NCI-H1105 (cell line): ENCODE data around the gene VIM.
A peak's percentile ranks its signal among the peaks of the same experiment; 100 is the strongest.

Source experiments
- DNase-seq: peaks from one replicate; lab custom pipeline; 2025; lab: John Stamatoyannopoulos, UW

Gene VIM

DNA sequence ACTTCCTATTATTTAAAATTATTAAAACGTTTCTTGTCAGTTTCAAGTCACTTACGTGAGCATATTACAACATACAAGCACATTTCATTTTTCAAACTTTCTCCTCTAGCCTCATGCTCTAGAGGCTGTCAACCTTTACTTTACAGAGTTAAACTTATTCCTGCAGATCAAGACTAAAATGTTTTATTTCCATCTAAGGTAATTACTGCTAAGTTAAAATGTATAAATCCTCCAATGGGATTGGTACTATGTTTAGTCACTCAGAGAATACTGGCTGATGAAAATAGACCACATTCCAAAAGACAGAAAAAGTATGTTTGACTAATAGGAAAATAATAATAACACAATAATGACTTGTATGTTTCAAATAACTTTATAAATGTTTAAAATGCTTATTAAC is 18.2 kb upstream of the VIM start:
- DNase-seq: no peak

DNA sequence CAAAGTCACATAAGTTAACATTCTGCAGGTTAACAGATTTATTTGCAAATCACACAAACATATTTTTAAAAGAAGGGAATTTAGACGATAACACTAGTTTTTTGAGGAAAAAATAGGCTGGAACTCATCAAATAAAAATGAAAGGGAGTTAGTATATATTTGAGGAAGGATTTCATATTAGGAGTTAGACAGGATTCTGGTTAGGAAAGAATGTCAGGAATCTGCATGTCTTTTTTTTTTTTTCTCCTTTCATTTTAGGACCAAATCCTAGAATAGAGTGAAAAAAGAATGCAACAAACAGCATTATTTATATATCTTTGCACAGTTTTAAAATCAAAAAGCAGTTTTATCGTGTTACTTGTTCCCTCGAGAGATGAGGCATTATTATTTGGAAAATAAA is 17.7 kb upstream of the VIM start:
- no peak for DNase-seq

DNA sequence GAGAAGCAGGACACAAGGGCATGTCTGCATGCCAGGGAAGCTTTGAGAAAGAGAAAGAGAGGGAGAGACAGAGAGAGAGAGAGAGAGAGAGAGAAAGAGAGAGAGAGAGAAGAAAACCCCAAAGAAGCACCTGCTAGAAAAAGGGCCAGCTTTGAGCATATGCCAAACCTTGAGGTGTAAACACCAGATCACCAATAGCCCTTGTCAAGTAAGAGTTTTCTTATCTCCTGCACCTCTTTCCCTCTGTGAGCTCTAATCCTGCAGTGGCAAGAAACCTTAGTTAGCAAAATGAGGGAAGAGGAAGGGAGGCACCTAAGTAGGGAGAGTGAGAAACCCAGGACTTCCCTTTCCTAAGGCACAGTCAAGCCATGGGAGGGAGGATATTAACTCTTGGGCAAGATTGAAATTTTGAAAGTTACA is 15.2 kb upstream of the VIM start:
- no peak for DNase-seq

- DNase-seq: no peak
Observed at GRCh38 chr10:17213646-17214349, 14.2 kb upstream of the VIM start.

GRCh38 chr10:17214526-17214925 is 13.5 kb upstream of the VIM start:
- DNase-seq: no peak

DNA sequence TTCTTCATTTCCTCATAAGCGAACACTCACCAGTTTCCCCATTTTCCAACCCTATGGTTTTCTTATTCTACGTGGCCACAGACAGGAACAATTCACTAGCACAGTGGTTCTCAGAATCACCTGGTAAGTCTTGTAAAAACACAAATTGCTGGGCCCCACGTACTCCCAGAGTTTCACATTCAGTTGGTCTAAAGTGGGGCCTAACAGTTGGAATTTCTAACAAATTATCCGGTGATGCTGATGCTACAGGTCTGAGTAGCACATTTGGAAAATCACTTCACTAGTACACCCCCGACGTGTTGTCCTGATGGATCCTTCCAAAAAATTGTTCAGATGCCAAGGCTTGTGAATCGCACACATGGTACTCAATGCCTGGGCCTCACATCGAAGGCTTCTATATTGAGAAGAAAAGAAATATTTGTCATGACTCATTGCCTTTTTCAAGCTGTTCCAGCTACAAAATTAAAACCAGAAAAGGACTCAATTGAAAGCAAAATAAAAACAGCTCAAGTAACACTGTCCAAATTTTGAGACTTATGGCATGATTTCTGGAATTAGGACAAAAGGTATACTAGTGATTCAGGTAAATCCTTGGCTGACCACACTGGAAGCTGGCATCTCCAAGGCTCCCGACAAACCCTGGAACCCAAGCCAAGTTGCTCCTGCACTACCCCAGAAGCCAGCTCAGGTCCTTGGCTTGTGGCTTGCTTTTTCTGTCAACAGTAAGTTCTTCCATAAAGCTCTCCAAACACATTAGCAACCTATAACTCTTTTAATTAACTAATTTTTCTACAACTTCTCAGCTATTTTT is 12.9 kb upstream of the VIM start:
- DNase-seq: no peak

DNA sequence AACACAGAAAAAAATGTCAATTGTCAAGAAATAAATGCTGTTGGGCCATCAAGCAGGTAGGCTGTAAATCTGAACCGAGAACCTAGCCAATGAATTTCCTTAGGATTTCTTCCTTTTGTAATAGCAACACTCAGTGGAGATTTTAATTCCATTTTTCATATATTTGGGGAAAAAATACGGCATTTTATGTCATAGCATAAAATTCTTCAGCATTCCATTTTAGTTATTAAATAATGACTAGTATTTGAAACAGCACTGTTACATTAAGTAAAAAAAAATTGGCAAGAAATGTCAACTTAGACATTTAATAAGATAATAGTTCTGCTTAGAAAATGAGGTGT is 12.3 kb upstream of the VIM start:
- DNase-seq: no peak

DNA sequence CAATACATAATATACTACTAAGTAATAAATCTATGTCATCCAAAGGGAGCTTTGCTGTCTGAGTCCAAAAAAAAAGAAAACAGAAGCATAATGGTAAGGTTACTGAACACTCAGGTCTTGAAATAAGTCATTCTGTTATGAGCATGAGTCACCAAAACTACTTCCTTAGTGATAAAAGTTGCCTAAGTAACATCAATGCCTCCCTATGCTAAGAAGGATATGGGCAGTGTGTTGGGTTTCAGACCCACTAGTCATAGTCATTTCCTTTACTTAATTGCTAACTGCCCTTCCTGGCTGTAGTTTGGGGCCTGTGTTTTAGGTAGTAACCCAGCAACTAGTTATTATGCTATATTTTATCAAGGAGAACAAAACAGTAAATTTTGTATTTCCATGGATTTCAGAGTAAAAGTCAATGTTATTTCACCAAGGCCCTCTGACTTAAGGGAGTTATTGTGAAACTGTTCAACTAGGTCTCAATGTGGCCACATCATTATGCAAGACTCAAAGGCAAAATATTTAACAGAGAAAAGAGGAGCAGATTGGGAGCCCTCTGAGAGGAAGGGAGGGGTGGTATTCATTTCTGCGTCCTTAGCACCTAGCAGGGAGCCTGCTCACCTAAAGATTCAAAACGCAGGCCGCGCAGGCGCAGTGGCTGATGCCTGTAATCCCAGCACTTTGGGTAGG is 11.7 kb upstream of the VIM start:
- no peak for DNase-seq

DNA sequence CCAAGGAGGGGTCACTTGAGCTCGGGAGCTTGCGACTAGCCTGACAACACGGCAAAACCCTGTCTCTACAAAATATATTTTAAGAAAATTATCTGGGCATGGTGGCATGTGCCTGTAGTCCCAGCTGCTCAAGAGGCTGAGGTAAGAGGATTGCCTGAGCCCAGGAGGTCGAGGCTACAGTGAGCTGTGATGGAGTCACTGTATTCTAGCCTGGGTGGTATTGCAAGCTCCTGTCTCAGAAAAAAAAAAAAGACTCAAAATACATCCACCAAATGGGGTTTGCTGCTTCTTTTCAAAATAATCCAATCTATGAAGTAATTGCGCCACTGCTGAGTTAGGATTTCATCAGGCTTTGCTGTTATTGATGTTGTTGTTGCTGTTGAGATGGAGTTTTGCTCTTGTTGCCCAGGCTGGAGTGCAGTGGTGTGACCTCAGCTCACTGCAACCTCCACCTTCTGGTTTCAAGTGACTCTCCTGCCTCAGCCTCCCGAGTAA is 11.1 kb upstream of the VIM start:
- no peak for DNase-seq

- DNase-seq: no peak
Observed at GRCh38 chr10:17217631-17218232, 10.3 kb upstream of the VIM start.

DNA sequence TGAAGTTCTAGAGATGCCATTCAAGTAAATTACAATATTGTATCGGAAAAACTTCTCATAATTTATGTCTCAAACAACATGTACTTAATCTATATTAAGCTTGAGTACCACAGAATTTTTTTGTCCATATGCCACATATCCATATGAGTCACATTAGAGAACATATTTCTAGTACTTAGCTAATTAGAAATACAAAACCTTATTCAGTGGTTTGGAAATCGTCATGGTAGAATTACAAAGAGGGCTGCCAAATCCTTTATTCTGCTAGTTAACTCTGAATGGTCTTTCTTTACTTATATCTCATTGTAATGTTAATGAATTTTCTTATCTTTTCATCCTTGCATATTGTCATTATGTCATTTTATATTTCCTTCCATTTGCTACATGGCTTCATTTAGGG is 9.0 kb upstream of the VIM start:
- DNase-seq: no peak

DNA sequence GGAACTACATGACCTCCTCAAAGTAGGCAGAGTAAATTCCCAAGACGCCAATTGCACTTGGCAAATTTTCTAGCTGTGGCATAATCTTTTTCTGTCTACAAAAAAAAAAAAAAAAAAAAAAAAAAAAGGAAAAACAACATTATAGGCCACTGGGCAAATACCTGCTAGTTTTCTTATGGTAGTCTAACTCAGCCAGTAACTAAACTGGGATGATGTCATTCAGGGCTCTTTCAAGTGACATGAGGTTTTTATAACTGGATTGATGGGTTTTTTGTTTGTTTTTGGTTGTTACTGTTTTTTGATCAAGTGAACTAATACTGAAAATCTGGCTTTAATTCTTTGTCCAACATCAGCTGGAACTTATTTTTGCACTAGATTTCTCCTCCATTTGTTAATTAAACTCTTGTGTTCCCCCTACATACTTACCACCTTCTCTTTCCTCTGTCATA is 7.4 kb upstream of the VIM start:
- DNase-seq: no peak

- DNase-seq: no peak
Observed at GRCh38 chr10:17222329-17222728, 5.7 kb upstream of the VIM start.

- no peak for DNase-seq
Observed at GRCh38 chr10:17225808-17226207, 2.2 kb upstream of the VIM start.

GRCh38 chr10:17226891-17227303 is 1.1 kb upstream of the VIM start:
- no peak for DNase-seq

DNA sequence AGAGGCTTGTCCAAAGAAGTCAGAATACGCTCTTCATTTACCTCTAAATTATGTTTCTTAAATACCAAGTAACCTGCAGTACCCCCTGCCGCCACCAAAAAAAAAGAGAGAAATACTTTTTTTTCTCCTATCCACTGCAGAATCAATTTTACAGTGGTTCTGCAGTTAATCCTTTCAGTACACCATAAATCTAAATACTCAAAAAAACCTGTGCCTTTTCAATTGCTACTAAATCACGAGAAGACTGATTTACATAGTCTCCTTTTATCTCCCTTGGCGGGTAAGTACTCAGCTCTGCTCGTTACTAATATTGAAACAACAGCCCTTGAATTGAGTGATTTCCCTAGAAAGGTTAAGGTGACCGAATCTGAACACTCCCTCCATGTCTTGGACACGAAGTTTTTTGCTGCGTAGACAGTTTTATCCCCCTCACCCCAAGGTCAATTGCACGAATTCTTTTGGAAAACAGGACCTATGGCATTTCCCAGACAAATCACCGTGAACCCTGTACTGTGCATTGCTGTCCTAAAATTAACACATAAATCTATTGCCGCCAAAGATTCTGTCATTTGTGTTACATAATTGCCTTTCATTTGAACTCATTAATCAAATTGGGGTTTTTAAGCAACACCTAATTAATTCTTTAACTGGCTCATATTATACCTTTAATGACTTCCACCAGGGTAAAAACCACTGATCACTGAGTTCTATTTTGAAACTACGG is 512 bp upstream of the VIM start:
- no peak for DNase-seq

- DNase-seq: no peak
Observed at GRCh38 chr10:17229016-17229716, 1.1 kb downstream of the VIM start.

DNA sequence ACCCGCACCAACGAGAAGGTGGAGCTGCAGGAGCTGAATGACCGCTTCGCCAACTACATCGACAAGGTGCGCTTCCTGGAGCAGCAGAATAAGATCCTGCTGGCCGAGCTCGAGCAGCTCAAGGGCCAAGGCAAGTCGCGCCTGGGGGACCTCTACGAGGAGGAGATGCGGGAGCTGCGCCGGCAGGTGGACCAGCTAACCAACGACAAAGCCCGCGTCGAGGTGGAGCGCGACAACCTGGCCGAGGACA is 1.6 kb downstream of the VIM start:
- DNase-seq: no peak

GRCh38 chr10:17229967-17230682 is 2.1 kb downstream of the VIM start:
- DNase-seq: peak; percentile 52

DNA sequence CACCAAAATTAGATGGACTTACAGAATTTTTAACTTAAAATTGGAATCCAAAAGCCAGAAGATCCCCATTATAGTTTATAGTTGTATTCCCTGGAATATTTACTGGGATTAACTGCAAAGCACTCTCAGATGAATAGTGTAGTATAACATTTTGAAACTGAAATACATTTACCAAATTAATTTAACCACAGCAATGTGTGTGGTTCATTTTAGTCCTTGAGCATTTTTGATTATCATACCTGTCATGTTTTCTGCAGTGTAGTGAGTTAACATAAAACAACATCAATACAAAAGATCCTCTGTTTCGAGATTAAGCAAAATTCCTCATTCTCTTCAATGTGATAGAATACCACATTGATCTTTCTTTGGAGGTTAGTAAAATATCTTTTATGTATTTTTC is 3.7 kb downstream of the VIM start:
- DNase-seq: no peak
